Iris pigment epithelial cell (primary cell): Measurements from ENCODE around the gene VEGFD.

Source experiments
- DNase-seq: peaks from one replicate; pipeline ENCODE4 v3.0.0-alpha.2; 2011; ENCODE audit warnings: low read depth

The VEGFD gene

DNA sequence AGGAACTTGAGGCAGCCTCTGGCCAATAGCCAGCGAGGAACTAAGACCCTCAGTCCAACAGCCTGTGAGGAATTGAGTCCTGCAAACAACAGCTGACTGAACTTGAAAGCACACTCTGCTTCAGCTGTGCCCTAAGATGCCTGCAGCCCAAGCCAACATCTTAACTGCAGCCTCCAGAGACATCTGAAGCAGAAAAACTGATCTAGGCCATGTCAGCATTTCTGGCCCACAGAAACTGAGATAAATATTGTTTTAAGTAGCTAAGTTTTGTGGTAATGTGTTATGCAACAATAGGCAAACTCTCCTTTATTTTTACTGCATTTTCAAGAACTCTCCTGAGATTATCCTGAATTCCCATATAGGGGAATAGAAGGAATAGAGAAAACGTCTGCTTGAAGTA lies 24.5 kb downstream of the VEGFD start:
- no peak for DNase-seq

DNA sequence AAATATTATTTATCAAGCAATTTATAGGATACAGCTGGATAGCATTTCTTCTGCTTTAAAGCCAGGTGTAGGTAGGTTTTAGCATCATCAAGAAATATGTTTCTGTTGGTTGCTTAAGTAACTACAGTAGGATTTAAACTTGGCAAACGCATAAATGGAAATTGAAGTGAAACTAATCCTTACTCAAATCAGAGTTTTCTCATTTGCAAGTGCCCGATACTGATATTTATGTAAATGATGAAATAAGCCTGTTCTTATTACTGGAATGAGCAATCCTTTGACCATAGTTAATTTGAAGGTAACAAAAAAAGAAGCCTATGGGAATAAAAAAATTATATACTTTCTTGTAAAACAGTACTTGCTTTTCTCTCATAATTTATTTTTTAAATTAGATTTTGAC lies 25.7 kb downstream of the VEGFD start:
- DNase-seq: no peak

DNA sequence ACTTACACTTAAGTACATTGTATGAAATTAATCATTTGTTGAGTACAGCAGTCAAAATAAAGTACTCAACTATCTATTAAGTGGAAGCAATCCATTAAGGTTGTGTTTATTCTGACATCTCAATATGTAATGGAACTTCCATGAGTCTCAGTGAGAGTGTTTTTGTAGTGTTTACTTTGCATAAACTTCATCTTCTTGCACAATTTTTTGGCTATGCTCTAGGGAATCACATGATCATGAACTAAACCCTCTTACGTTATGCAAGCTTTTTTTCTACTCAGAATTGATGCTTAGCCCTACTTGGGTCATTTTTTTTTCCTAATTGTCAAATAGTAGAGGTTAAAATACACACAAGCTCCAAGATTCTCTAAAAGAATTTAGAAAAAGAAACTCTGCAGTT lies 27.8 kb downstream of the VEGFD start:
- peak; percentile 75 for DNase-seq

DNA sequence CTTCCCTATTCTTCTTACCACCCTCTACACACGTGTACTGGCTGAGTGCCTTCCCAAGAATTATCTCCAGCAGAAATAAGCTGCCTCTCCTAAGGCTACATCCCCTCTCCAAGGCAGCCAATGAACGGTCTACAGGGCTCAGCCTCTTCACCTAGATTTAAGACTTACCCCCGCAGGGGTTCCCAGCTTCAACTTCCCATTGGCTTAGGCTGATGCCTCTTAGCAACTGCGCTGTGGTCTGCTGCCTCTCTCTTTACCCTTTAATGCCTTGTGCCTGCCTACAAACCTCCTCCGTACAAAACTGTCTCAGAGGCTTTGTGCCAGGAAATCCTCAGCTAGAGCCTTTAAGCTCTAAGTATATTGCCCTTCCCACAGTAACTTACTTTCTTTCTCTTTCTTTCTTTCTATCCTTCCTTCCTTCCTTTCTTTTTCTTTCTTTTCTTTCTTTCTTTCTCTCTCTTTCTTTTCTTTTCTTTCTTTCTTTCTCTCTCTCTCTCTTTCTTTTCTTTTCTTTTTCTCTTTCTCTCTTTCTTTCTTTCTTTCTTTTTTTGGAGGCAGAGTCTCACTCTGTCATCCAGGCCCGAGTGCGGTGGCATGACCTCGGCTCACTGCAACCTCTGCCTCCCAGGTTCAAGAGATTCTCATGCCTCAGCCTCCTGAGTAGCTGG lies 33.8 kb downstream of the VEGFD start:
- DNase-seq: no peak

DNA sequence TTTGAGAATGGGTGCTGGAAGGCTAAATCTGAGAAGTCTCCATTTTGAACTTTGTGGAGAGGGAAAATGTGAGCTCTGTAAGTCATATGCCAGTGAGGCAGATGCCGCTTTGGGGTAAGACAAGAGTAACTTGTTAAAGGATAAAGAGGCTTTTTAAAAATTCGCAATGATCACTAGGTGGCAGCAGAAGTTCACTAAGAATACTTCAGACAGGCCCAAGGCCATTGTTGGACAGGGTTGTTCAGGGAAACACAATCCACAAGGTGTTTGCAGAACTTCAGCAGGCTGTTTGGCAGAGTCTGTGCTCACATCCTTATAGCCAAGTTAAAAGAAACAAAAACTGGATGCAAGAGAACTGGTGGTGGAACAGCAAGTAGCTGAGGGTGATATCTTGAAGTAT lies 35.2 kb downstream of the VEGFD start:
- peak; percentile 71 for DNase-seq

DNA sequence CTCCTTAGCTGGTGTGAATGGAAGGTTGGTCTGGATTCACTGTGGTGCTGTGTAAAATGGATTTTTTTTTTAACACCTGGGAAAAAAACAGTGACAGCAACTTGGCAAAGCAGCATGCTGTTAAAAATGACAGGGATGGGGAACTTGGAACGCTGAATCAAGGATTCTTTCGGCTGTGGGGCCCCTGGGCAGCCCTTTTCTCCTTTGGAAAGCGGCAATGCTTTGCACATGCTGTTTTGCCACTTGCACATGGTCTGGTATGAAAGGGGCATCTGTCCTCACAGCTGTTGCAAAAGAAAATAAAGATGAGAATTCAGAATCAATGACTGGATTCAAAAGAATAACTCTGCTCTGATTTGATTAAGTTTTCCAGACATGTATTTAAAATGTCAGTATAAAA lies 38.2 kb downstream of the VEGFD start:
- no peak for DNase-seq

DNA sequence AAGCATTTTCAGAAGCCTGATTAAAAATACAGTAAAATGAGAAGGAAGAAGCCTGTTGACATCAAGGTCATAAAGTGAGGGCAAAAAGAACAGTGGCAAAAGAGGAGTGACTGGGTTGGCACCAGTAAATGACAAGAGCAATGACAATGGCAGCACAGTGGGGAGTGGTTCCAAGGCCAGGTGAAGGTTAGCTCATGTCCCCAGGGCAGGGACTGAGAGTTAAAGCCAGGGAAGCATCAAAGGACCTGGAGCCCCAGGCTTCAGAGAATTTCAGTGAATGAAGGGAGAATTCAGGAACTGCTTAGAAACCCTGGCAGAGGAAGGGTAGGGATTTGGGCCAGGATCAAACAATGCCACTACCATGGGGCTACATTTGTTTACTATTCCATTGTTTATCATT lies 40.1 kb downstream of the VEGFD start:
- DNase-seq: no peak

DNA sequence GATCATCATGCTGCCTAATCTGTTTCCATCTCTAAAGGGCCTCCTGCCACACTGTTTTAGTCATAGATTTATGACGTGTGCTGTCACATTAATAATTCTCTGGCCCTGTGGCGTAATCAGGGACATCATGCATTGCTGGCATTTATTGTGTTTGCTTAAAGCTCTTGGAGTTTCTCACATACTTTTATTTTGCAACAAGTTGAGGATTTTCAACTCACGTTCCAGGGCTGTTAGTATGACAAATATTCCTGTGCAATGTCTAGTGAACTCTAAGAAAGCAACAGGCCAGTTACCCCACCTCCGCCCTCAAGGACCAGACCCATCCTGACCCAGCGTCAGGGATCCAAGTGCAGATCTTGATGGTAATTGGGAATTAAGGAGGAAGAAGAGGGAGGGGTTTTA lies 41.1 kb downstream of the VEGFD start:
- DNase-seq: peak; percentile 51

DNA sequence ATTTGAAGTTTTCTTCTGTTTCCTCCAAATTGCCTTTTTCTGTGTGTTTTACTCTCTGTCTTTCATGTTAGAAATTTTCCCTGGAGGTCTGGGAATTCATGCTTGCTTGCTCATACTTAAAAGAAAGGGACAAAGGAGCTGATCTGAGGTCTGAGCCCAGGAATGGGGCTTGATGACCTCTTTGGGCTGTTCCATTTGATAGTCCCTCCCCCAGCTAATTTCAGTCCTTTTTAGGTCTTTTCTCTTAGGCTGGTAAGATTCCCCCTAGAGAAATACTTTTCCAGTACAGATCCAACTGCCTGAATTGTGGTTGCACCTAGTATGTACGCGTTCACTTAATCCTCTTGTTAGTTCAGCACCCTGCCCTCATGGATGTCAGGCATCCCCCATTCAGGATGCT lies 43.3 kb downstream of the VEGFD start:
- no peak for DNase-seq

DNA sequence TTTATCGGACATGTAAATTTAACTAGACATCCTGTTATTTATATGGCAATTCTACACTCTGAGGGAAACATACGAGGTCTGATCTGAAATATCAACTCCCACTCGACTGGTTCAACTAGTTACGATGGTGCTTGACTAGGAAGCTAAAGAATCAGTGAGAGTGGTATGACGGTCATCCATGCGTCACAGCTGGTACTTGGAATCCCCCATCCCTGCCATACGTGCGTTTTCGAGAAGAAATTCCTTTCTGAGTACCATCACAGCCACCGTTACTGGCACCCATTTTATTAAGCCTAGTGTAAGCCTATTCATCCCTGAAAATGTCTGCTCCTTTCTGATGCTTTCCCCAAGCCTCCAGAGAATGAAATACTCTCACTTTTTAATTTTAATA lies 48.2 kb downstream of the VEGFD start:
- peak; percentile 57 for DNase-seq

DNA sequence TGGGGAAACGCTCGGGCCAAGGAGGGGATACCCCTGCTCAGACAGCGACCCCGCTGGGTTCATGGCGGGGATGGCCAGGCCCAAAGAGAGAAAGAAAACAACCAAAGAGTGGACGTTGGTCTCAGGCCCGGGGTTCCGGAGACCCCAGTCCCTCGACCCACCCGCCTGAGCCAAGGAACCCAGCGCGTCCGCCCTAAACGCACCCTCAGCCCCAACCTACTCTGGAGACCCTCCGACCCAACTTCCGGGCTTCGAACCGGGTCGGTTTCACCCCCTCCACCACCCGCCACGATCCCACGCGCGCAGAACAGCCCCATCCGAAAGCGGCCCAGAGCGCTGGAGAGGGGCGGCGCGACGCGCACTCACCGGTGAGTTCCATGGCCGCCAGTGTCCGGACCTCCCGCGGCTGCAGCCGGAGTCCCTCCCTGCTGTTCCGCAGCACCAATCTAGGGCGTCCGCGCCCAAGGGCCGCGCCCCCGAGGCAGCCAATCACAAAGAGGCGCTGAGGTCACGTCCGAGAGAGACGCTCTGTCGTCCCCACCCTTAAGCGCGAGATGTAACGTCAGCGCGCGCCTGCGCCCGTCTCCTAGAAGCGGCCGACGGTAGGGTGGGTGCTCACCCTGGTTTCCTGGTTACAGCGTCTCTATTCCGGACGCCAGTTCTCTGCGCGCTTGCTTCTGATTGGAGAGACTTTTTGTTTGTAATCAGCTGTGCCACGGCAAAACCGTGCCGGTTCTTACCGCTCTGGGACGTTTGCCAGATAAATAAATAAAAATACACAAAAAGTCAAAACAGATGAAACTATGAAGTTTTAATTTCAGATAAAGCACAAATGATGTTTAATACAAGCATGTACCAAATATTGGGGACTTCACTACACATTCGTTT lies 48.8 kb downstream of the VEGFD start, which contains the start of gene PIGA:
TSS of gene PIGA (minus strand) at position 389 of the 888 bp plus-strand sequence. CDS start 3,593 bp downstream, outside the sequence.
- peak; percentile 96 for DNase-seq

DNA sequence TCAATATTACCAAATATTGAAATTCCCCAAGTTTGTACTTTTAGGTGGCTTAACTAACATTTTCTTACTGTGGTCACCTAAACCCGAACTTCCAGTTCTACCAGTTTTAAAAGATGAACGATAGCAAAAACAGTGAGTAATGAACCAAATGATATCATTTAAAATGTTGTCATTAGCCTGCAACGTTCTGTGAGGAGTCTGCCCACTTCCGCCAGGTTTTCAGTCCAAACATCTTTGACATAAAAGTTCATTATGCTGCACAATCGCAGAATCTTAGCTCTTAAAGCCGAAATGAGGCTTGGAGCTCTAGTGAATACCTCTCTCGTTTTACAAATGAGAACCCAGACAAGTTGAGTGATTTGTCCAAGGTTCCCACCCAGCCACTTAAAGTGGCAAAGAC lies 49.7 kb downstream of the VEGFD start:
- peak; percentile 30 for DNase-seq

DNA sequence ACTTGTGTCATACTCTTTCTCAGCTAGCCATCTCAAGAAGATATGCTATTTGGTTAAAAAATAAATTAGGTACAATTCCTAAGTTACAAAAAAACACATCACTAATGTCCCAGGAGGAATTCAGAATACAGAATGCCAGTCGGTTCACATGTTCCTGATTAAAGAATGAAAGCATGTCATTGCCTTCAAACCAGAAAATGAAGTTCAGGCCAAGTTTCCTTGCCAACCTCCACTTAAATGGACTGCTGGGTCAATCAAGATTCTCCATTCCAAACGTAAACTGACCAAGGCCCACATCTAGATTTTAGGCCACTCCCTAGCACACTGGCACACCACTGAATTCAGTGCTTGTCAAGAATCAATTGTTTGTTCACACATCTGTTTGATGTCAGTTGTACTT lies 55.4 kb downstream of the VEGFD start:
- no peak for DNase-seq

DNA sequence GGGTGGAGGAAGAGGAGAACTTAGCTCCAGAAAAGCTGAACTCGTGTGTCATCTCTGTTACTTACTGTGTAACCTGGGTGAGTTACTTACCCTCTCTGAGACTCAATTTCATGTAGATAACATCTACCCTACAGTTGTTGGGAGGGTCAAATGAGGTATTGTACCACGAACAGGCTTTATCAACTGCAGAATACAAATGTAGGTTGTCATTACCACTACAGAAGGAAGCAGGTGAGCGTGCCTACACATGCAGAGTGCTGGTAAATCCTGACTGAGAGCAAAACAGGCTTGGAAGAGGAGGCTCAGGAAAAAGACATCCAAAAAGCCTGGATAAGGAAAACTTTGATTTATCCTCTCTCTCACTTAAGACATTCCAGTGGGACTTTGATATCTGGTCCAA lies 56.1 kb downstream of the VEGFD start:
- DNase-seq: no peak

DNA sequence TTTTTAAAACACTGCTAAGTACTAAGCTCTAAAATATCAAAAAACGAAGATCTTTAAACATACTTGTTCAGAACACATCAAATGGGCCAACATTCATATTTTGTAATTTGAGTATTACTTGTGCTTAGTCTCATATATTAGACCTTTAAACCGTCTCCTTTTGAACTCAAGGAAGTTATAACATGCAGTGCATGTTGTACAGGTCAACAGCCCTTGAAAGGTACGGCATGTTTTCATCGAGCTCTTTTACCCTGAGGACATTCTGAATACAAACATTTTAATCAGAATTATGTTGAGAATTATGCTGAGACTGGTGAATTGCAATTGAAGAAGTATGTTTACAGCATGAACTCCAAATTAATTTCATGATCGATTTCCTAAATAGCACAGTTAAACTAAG lies 61.7 kb downstream of the VEGFD start:
- DNase-seq: no peak

DNA sequence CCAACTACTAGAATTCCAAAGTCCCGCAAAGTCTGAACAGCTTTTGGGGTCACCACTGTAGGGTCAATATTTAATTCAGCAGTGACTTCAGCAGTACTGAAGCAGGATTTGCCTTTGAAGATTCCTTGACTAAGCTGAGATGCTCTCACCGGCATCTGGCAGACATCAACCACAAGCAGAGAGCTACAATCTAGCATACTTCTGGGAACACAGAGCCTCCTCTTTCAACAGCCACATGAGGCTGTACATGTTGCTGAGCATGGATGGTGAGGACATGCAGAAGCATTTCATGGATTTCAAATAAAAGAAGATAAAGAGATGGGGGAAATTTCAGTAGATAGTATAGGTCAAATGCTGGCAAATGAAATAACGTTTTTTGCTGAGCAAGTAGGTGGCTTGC lies 62.1 kb downstream of the VEGFD start:
- DNase-seq: no peak

DNA sequence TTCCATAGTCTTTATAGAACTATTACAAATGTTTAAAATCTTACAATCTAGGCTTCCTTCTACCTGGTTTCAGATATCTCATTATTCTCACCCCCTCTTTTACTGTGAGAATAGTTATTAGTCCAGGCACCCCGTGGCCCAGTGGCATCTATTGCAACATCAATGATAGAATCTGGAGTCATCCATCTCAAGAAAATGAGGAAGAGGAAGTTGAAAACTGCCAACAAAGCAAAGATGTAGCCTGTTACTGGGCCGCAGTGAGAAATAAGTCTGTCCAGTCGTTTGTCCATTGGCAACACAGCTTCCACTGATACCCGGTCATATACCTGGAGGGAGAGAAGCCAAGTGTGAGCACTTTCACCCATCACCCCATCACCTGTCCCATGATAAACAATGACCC lies 62.8 kb downstream of the VEGFD start:
- no peak for DNase-seq

DNA sequence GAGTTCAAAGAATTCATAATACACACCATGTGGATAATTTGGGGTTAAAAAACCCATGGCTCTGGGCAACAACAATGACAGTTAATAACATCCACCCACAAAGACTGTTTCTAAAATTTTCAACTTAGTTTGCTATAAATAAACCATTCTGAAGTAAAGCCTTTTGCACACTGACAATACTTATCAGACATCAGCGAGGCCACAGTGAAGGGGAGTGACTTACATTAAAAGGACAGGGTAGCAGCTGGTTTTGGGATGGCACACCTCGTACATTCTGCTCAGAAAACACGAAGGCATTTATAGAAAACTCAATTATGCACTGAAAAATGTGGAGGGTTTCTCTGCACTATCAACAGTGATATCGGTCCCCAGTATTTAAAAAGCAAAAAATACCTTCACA lies 63.9 kb downstream of the VEGFD start:
- no peak for DNase-seq

DNA sequence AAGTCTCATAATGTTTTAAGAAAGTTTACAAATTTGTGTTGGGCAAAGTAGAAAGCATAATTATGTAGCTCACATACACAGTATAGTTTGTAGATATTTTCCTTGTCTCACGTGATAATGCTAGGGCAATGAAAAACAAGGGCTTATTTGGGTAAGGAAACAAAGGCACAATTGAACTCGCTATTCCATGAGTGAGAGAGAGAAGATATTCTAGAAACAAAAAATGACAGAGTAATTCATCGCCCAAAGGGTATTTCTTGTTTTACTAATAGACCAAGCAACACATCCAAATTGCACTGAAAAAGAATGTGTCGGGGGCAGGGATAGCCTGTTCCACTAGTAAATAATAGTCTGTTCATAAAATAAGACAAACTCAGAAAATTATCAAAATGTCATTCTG lies 65.1 kb downstream of the VEGFD start:
- no peak for DNase-seq

DNA sequence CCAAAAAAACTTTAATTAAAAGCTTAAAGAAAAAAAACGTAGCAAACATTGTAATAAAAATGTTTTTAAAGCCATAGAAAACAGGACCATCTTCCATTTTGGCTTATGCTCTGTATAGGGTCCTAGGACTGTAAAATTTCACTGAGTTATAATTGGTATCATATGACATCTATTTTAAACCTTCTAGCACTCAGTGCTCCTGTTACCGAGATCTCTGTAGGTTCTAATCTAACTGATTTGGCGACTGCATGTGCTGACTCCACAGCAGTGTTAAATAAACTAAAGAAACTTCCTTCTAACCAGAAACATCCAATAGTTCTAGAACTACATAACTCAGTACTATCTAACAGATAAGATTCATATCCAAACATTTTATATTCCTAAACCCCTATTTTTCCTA lies 68.7 kb downstream of the VEGFD start, which contains the start of gene ASB11:
TSS of gene ASB11 (minus strand) at position 132 of the 400 bp plus-strand sequence. CDS start at position 97, 35 bp downstream.
- no peak for DNase-seq

DNA sequence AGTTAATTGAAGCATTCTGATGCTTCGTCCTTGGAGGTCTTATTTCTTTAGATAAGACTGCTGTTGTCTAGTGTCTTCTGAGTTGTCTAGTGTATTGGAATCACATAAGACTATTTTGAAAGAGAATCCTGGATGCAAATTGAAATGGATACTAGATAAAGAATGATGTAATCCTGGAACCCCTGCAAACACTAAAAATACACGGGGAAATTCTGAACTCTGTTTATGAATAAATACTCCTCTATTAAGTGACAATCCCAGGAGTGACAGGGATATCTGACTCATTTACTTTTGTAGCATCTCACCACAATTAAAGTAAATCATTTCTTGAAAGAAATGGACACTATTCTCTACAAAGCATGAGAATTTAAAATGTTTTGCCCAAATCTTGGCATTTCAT lies 69.7 kb downstream of the VEGFD start:
- DNase-seq: no peak

DNA sequence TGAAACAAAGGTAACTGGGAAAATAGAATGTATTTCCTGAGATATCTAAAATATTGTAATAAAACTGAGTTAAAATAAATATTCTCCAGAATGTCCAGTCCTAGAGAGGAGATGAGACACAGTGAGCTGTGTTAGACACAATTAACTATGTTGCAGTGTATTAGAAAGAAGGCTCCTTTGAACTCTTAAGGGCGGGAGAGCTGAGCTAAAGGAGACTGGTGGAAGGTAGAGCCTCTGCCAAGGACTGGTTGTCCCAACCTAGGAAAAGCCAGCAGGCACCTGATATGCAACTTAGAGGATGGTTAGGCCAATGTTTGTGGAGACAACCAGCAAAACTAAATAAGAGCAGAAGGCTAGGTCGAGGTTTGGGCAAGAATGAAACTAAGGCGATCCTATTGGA lies 73.1 kb downstream of the VEGFD start:
- no peak for DNase-seq

DNA sequence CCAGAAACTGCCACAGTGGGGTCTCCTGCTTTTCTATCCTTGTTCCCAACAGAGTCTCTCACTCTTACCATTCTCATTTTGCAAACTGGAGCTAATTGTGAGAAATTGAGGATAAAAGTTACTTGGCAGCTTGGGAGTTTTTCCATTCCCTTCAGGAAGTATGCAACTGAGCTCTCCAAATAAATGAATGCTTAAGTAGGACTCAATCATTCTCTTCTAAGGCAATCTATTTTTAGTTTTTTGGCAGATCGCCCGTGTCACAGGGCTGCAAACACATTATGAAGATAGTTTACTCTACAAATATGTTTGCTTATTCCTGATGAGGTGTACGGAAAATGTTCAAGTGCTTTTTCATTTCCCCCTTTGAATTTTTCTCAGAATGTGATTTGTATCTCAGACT lies 74.1 kb downstream of the VEGFD start:
- DNase-seq: peak; percentile 51
